Loucy (cell line): ENCODE data around the gene TNFSF12.

Experiments
- EZH2phosphoT487 ChIP-seq: fragments of 200-600 bp; IDR thresholded peaks from 2 replicates; pipeline ENCODE4 v1.6.1; 2018; ENCODE audit warnings: antibody characterized with exemption, mild to moderate bottlenecking, moderate library complexity, borderline replicate concordance
- TF ChIP-seq, protein P1 (sequence below): fragments of 200-600 bp; sonication (generic); conservative IDR thresholded peaks from 2 replicates; pipeline ENCODE4 v1.5.1; 2014; ENCODE audit warnings: mild to moderate bottlenecking, antibody characterized with exemption, low read length

DNA sequence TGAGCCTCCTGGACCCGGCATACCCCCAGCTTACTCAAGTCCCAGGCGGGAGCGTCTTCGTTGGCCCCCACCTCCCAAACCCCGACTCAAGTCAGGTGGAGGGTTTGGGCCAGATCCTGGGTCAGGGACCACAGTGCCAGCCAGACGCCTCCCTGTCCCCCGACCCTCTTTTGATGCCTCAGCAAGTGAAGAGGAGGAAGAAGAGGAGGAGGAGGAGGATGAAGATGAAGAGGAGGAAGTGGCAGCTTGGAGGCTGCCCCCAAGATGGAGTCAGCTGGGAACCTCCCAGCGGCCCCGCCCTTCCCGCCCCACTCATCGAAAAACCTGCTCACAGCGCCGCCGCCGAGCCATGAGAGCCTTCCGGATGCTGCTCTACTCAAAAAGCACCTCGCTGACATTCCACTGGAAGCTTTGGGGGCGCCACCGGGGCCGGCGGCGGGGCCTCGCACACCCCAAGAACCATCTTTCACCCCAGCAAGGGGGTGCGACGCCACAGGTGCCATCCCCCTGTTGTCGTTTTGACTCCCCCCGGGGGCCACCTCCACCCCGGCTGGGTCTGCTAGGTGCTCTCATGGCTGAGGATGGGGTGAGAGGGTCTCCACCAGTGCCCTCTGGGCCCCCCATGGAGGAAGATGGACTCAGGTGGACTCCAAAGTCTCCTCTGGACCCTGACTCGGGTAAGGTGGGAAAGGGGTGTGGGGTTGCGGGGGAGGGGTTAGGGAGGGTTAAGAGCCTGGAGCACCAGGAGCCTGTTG is 14.4 kb downstream of the TNFSF12 start:
- TF ChIP-seq, protein P1, sequence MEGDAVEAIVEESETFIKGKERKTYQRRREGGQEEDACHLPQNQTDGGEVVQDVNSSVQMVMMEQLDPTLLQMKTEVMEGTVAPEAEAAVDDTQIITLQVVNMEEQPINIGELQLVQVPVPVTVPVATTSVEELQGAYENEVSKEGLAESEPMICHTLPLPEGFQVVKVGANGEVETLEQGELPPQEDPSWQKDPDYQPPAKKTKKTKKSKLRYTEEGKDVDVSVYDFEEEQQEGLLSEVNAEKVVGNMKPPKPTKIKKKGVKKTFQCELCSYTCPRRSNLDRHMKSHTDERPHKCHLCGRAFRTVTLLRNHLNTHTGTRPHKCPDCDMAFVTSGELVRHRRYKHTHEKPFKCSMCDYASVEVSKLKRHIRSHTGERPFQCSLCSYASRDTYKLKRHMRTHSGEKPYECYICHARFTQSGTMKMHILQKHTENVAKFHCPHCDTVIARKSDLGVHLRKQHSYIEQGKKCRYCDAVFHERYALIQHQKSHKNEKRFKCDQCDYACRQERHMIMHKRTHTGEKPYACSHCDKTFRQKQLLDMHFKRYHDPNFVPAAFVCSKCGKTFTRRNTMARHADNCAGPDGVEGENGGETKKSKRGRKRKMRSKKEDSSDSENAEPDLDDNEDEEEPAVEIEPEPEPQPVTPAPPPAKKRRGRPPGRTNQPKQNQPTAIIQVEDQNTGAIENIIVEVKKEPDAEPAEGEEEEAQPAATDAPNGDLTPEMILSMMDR: no peak
- TF ChIP-seq EZH2phosphoT487: no peak
